PC-9 (cell line): ENCODE data around the gene CADPS2. TPM values are rescaled to one million over a fixed set of nuclear protein-coding genes. Genes with fewer than 3 reads are reported as not detected.

Source experiments
- BruUV-seq: library from RNA; stranded (reverse); fragments of 400-500 nt; replicated peaks from 2 replicates; lab custom pipeline; 2021; lab: Mats Ljungman, UMichigan
- CTCF ChIA-PET: fragments of 300-600 bp; sonication (Branson Sonifier 250); formaldehyde crosslinking; loops from one replicate; lab custom pipeline; 2022; ENCODE audit warnings: antibody characterized with exemption; lab: Charles Lee
- POLR2A ChIA-PET: fragments of 300-600 bp; sonication (Branson Sonifier 250); formaldehyde crosslinking; loops from one replicate; lab custom pipeline; 2022; ENCODE audit warnings: antibody characterized with exemption; ENCODE audit not compliant: unreplicated experiment; lab: Charles Lee
- DNase-seq, 2 experiments: peaks; one replicate each; pipeline versions ENCODE4 v3.0.0 to v3.0.0-alpha.2; 2015 to 2022; ENCODE audit warnings: mixed read lengths in 1 of 2
- H2AFZ ChIP-seq: fragments of 200-600 bp; sonication (generic); 2 replicates; pipeline ENCODE4 v1.8.1; 2017; ENCODE audit warnings: antibody characterized with exemption
- H3F3A ChIP-seq: fragments of 200-600 bp; sonication (generic); 2 replicates; pipeline ENCODE4 v1.8.1; 2017; ENCODE audit warnings: antibody characterized with exemption, mild to moderate bottlenecking, low read depth; ENCODE audit not compliant: insufficient read depth
- H3K27ac ChIP-seq: fragments of 200-600 bp; sonication (generic); 2 replicates; pipeline ENCODE4 v1.6.1; 2016; ENCODE audit warnings: mixed run types
- H3K27me3 ChIP-seq: fragments of 200-600 bp; sonication (generic); 2 replicates; pipeline ENCODE4 v1.6.1; 2016; ENCODE audit warnings: low read depth, mixed run types; ENCODE audit not compliant: insufficient read depth
- H3K36me3 ChIP-seq: fragments of 200-600 bp; sonication (generic); 2 replicates; pipeline ENCODE4 v1.6.1; 2016; ENCODE audit warnings: low read depth, mixed run types
- H3K4me1 ChIP-seq: fragments of 200-600 bp; sonication (generic); replicated peaks from 2 replicates; pipeline ENCODE4 v1.6.1; 2016; ENCODE audit warnings: mixed run types; ENCODE audit not compliant: insufficient read depth
- H3K4me2 ChIP-seq: fragments of 200-600 bp; sonication (generic); 2 replicates; pipeline ENCODE4 v1.6.1; 2017; ENCODE audit warnings: mixed run types
- H3K4me3 ChIP-seq: fragments of 200-600 bp; sonication (generic); 2 replicates; pipeline ENCODE4 v1.6.1; 2016; ENCODE audit warnings: mixed run types
- H3K79me2 ChIP-seq: fragments of 200-600 bp; sonication (generic); 2 replicates; pipeline ENCODE4 v1.6.1; 2017; ENCODE audit warnings: low read depth, mixed run types
- H3K9me2 ChIP-seq: fragments of 200-600 bp; sonication (generic); 2 replicates; pipeline ENCODE4 v1.8.1; 2017; ENCODE audit warnings: mild to moderate bottlenecking; ENCODE audit not compliant: insufficient read depth
- H3K9me3 ChIP-seq: fragments of 200-600 bp; sonication (generic); 2 replicates; pipeline ENCODE4 v1.8.1; 2016; ENCODE audit warnings: low read depth; ENCODE audit not compliant: insufficient read depth
- H4K20me1 ChIP-seq: fragments of 200-600 bp; sonication (generic); 2 replicates; pipeline ENCODE4 v1.8.1; 2017; ENCODE audit not compliant: insufficient read depth
- EZH2 ChIP-seq: fragments of 200-600 bp; sonication (generic); IDR thresholded peaks from 2 replicates; pipeline ENCODE4 v1.8.0; 2017; ENCODE audit warnings: antibody characterized with exemption, low read depth
- intact Hi-C: fragments of 100-400 bp; cut with micrococcal nuclease; formaldehyde crosslinking; loops from one replicate; pipeline ENCODE4 v1.10.0; 2022; ENCODE audit not compliant: unreplicated experiment
- total RNA-seq: library from RNA; stranded (reverse); gene quantifications from 2 replicates; pipeline ENCODE4 v1.2.3, GENCODE V29; 2021
- TF ChIP-seq, protein P1 (sequence below): fragments of 200-600 bp; sonication (generic); conservative IDR thresholded peaks from 2 replicates; pipeline ENCODE4 v1.6.1; 2017; ENCODE audit warnings: mixed run types, antibody characterized with exemption, mild to moderate bottlenecking, moderate library complexity

Gene CADPS2
- total RNA-seq, 1 experiment from 2014 or later, result 11.9 TPM

DNA sequence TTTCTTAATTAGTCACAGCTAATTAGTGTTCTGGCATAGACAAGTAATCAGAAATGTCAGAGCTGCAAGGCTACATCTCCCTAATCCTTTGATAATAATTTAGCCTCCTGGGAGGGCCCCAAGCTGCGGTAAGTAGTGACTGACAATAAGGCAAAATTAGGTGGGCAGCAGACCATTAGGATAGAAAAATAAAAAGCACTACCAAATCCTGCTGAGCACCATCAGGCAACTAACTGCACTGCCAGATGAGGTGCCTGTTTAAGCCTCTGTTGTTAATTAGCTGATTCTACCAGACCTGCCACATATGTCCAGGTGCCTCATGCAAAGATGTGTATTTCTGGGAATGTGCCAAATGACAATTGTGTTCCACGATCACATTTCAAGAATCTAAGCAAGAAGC, 549.2 kb downstream of the CADPS2 start:
- intact Hi-C loops, result no loop called here
- no peaks in the 10 kb centered on the region for H3K36me3 ChIP-seq
- POLR2A ChIA-PET, result no interaction called here
- H4K20me1 ChIP-seq, result no peaks in the 10 kb centered on the region
- no peaks in the 10 kb centered on the region for H3K9me3 ChIP-seq
- H2AFZ ChIP-seq, result no peak overlapping the region
- no peak overlapping the region for H3K4me2 ChIP-seq
- BruUV-seq, result no TSS peak
- no peaks in the 10 kb centered on the region for H3K4me1 ChIP-seq
- no peaks in the 10 kb centered on the region for H3K9me2 ChIP-seq
- no peak for DNase-seq
- no peak overlapping the region for H3K27ac ChIP-seq
- no peaks in the 10 kb centered on the region for H3F3A ChIP-seq
- H3K27me3 ChIP-seq, result no peaks in the 10 kb centered on the region
- no peaks in the 10 kb centered on the region for H3K79me2 ChIP-seq
- no peak for TF ChIP-seq EZH2
- TF ChIP-seq, protein P1, sequence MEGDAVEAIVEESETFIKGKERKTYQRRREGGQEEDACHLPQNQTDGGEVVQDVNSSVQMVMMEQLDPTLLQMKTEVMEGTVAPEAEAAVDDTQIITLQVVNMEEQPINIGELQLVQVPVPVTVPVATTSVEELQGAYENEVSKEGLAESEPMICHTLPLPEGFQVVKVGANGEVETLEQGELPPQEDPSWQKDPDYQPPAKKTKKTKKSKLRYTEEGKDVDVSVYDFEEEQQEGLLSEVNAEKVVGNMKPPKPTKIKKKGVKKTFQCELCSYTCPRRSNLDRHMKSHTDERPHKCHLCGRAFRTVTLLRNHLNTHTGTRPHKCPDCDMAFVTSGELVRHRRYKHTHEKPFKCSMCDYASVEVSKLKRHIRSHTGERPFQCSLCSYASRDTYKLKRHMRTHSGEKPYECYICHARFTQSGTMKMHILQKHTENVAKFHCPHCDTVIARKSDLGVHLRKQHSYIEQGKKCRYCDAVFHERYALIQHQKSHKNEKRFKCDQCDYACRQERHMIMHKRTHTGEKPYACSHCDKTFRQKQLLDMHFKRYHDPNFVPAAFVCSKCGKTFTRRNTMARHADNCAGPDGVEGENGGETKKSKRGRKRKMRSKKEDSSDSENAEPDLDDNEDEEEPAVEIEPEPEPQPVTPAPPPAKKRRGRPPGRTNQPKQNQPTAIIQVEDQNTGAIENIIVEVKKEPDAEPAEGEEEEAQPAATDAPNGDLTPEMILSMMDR, result no peak
- H3K4me3 ChIP-seq, result no peak overlapping the region
- CTCF ChIA-PET, result interaction anchor here (0.7 kb wide), 1 partner anchor 1158 kb away, joined by 8 read pairs; no protein-coding TSS in a partner anchor

GRCh38 chr7:122329145-122329802, 557.0 kb downstream of the CADPS2 start:
- H2AFZ ChIP-seq, result no peak overlapping the region
- H3K36me3 ChIP-seq, result no peaks in the 10 kb centered on the region
- BruUV-seq, result no TSS peak
- ChIA-PET CTCF (no interaction called here), POLR2A (no interaction called here)
- no peak overlapping the region for H3K27ac ChIP-seq
- no peak for TF ChIP-seq EZH2
- TF ChIP-seq, protein P1, result no peak
- DNase-seq, result no peak
- no peaks in the 10 kb centered on the region for H3F3A ChIP-seq
- intact Hi-C loops, result no loop called here
- H3K4me2 ChIP-seq, result no peak overlapping the region
- no peaks in the 10 kb centered on the region for H4K20me1 ChIP-seq
- no peaks in the 10 kb centered on the region for H3K27me3 ChIP-seq
- no peaks in the 10 kb centered on the region for H3K9me2 ChIP-seq
- H3K9me3 ChIP-seq, result no peaks in the 10 kb centered on the region
- no peaks in the 10 kb centered on the region for H3K79me2 ChIP-seq
- H3K4me1 ChIP-seq, result no peaks in the 10 kb centered on the region
- H3K4me3 ChIP-seq, result no peak overlapping the region

DNA sequence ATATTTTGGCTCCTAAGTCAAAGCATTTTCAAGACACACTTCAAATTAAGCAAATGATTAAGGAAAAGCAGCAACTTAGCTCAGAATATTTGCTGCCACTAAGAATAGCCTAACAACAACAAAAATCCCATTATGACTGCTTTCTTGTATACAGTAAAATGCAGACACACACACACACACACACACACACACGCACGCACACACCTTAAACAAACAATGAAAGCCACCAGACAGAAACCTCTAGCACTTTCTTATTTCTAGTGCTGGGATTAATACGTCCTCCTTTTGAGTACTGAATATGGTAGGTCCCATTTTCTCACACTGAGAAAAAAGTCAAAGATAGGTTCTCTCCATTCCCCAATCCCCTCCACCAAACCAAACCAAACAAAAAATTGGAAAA, 558.3 kb downstream of the CADPS2 start:
- Histone ChIP-seq H3K9me3 (no peaks in the 10 kb centered on the region), H4K20me1 (no peaks in the 10 kb centered on the region), H3K4me2 (no peak overlapping the region), H3F3A (no peaks in the 10 kb centered on the region), H3K9me2 (no peaks in the 10 kb centered on the region), H3K27ac (no peak overlapping the region), H3K4me1 (no peaks in the 10 kb centered on the region), H3K4me3 (no peak overlapping the region), H3K79me2 (no peaks in the 10 kb centered on the region), H2AFZ (no peak overlapping the region), H3K36me3 (no peaks in the 10 kb centered on the region), H3K27me3 (no peaks in the 10 kb centered on the region)
- CTCF ChIA-PET, result no interaction called here
- TF ChIP-seq EZH2, result no peak
- TF ChIP-seq, protein P1, result no peak
- DNase-seq, result no peak
- intact Hi-C loops, result no loop called here
- POLR2A ChIA-PET, result no interaction called here
- BruUV-seq, result no TSS peak
